Spinal cord (tissue), 10 donors: ENCODE measurements around the gene BRAT1. TPM values are rescaled to one million over a fixed set of nuclear protein-coding genes. Genes with fewer than 3 reads are reported as not detected.

ENCODE experiments used
- DNase-seq, 6 donors: peaks; one replicate each; pipeline versions ENCODE4 v3.0.0 to v3.0.0-alpha.2; 2013 to 2015; ENCODE audit warnings: low spot score in 6 of 6, low read depth in 4 of 6
- H3K27ac ChIP-seq: one replicate; pipeline ENCODE4 v1.5.1; 2013; ENCODE audit warnings: low read depth, low read length, control low read depth
- H3K27me3 ChIP-seq: one replicate; pipeline ENCODE4 v1.6.1; 2013; ENCODE audit warnings: low read length; ENCODE audit not compliant: control insufficient read depth, insufficient read depth
- H3K36me3 ChIP-seq: one replicate; pipeline ENCODE4 v1.6.1; 2013; ENCODE audit warnings: low read length; ENCODE audit not compliant: control insufficient read depth, insufficient read depth
- H3K4me1 ChIP-seq: one replicate; pipeline ENCODE4 v1.6.1; 2013; ENCODE audit warnings: low read length; ENCODE audit not compliant: control insufficient read depth, insufficient read depth
- H3K4me3 ChIP-seq: one replicate; pipeline ENCODE4 v1.5.1; 2013; ENCODE audit warnings: low read depth, low read length, control low read depth
- H3K9me3 ChIP-seq: one replicate; pipeline ENCODE4 v1.6.1; 2013; ENCODE audit warnings: low read length; ENCODE audit not compliant: control insufficient read depth, insufficient read depth
- WGBS: methylation state at CpG from one replicate; pipeline ENCODE4 v1.1.5; 2013; ENCODE audit warnings: missing lambda C conversion rate; ENCODE audit not compliant: insufficient coverage; 5-methylcytosine and 5-hydroxymethylcytosine counted together
- polyA plus RNA-seq, 2 donors: library from polyadenylated mRNA; unstranded; fragments of 120-200 nt; gene quantifications; one replicate each; pipeline ENCODE4 v1.2.1, GENCODE V29; 2013; ENCODE audit not compliant: insufficient read length in 2 of 2
- total RNA-seq, 2 donors: library from RNA; depleted of rRNA in 1 of 2; stranded (reverse); fragments of 120-200 nt in 1 of 2; fragments of >200 nt in 1 of 2; gene quantifications; one replicate each; pipeline versions ENCODE4 v1.2.3 to v1.2.4, GENCODE V29; 2013 to 2014
- donor health status: healthy.

The BRAT1 gene
- total and polyA plus RNA-seq, 4 donors, result 18.5 to 49.0 (median 37.6) TPM

- peak within 1 kb of the TSS; percentile 65 for H3K4me3 ChIP-seq
- H3K4me1 ChIP-seq, result peaks cover 83% of the 10 kb centered on the region
- peaks cover 35% of the 10 kb centered on the region for H3K27me3 ChIP-seq
- WGBS, result under 1% methylated on average over 95 of the region's 95 CpGs
- peaks cover 12% of the 10 kb centered on the region for H3K36me3 ChIP-seq
- H3K9me3 ChIP-seq, result no peaks in the 10 kb centered on the region
- H3K27ac ChIP-seq, result peak within 1 kb of the TSS; percentile 52
- peak in 5 of 6 donors; percentile 73 to 96 (median 84) for DNase-seq
Observed at GRCh38 chr7:2519119-2519930, 36.0 kb downstream of the BRAT1 start, which contains the start of gene LFNG. Gene LFNG (plus strand): TSS chr7:2519774. CDS start chr7:2519862, 88 bp downstream.

- H3K27me3 ChIP-seq, result peaks cover 35% of the 10 kb centered on the region
- WGBS, result 14% methylated on average over 41 of the region's 41 CpGs
- DNase-seq, result no peak
- no peak overlapping the region for H3K27ac ChIP-seq
- H3K9me3 ChIP-seq, result no peaks in the 10 kb centered on the region
- peaks cover 77% of the 10 kb centered on the region for H3K4me1 ChIP-seq
- peaks cover 10% of the 10 kb centered on the region for H3K36me3 ChIP-seq
- H3K4me3 ChIP-seq, result peak overlapping the region; percentile 33
Observed at GRCh38 chr7:2518737-2519118, 36.6 kb downstream of the BRAT1 start.

DNA sequence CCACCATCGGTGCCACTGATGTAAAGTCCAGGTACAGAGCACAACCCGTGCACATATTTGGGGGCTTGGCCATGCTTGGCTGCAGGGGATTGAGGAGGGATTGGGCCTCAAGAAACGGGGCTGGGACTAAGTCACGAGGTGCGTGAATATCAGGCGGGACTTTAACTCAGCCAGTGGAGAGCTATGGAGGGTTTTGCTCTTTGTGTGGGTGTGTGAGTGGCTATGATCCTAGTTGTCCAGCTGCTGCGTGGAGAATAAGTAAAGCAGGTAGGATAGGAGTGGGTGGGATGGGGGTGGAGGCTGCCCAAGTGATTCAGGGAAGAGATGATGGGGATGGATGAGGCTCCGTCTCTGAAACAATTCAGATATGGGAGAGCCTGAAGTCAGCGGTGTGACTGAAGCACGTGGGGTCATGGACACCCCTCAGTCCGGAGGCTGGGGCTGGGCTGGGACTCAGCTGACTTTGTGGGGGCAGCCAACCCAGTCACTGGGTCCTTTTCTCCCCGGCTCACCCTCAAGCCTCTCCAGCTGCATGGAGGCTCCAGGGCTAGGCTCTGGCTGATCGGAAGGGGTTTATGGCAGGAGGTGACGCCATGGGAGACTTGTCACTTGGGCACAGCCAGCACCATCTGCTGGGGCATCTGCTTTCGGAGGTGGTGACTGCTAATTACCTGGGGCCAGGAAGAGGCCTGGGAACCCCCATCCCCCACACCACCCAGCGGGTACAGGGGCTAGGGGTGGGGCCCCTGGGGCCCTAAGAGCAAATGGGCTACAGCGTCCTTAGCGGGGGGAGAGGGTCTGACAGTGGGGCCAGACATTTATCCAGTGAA lies 37.4 kb downstream of the BRAT1 start:
- 62% methylated on average over 12 of the region's 18 CpGs for WGBS
- Histone ChIP-seq H3K9me3 (no peaks in the 10 kb centered on the region), H3K4me1 (peaks cover 69% of the 10 kb centered on the region), H3K4me3 (no peak overlapping the region), H3K27me3 (peaks cover 35% of the 10 kb centered on the region), H3K36me3 (peaks cover 6% of the 10 kb centered on the region), H3K27ac (no peak overlapping the region)
- no peak for DNase-seq

GRCh38 chr7:2517026-2517425 lies 38.3 kb downstream of the BRAT1 start:
- H3K4me1 ChIP-seq, result peaks cover 65% of the 10 kb centered on the region
- WGBS, result 32% methylated on average over 7 of the region's 8 CpGs
- H3K36me3 ChIP-seq, result peaks cover 2% of the 10 kb centered on the region
- H3K27me3 ChIP-seq, result peaks cover 28% of the 10 kb centered on the region
- H3K9me3 ChIP-seq, result no peaks in the 10 kb centered on the region
- no peak overlapping the region for H3K27ac ChIP-seq
- no peak overlapping the region for H3K4me3 ChIP-seq
- DNase-seq, result no peak

DNA sequence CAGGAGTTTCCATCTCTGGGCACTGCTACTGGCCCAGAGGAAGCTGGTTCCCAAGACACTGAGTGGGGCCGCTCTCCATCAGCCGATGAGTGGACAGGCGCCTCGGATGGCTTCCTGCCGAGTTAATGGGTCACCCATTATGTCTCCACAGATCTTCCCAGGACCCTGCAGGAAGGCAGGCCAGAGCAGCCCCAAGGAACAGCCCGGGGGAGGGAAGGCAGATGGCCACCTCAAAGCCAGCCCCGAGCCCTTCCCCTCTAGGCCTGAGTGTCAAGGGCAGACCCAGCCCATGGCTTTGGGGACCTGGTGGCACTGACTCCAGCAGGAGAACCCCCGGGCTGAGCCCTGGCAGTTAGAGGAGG lies 39.1 kb downstream of the BRAT1 start:
- H3K36me3 ChIP-seq, result peaks cover 2% of the 10 kb centered on the region
- H3K27ac ChIP-seq, result no peak overlapping the region
- no peak for DNase-seq
- H3K9me3 ChIP-seq, result no peaks in the 10 kb centered on the region
- 56% methylated on average over 8 of the region's 8 CpGs for WGBS
- H3K4me1 ChIP-seq, result peaks cover 65% of the 10 kb centered on the region
- H3K4me3 ChIP-seq, result no peak overlapping the region
- peaks cover 19% of the 10 kb centered on the region for H3K27me3 ChIP-seq

- Histone ChIP-seq H3K4me3 (no peak overlapping the region), H3K27ac (no peak overlapping the region), H3K36me3 (peaks cover 2% of the 10 kb centered on the region), H3K27me3 (peaks cover 14% of the 10 kb centered on the region), H3K4me1 (peaks cover 65% of the 10 kb centered on the region), H3K9me3 (no peaks in the 10 kb centered on the region)
- WGBS, result 81% methylated on average over 14 of the region's 15 CpGs
- DNase-seq, result no peak
Observed at GRCh38 chr7:2515424-2516193, 39.7 kb downstream of the BRAT1 start.

DNA sequence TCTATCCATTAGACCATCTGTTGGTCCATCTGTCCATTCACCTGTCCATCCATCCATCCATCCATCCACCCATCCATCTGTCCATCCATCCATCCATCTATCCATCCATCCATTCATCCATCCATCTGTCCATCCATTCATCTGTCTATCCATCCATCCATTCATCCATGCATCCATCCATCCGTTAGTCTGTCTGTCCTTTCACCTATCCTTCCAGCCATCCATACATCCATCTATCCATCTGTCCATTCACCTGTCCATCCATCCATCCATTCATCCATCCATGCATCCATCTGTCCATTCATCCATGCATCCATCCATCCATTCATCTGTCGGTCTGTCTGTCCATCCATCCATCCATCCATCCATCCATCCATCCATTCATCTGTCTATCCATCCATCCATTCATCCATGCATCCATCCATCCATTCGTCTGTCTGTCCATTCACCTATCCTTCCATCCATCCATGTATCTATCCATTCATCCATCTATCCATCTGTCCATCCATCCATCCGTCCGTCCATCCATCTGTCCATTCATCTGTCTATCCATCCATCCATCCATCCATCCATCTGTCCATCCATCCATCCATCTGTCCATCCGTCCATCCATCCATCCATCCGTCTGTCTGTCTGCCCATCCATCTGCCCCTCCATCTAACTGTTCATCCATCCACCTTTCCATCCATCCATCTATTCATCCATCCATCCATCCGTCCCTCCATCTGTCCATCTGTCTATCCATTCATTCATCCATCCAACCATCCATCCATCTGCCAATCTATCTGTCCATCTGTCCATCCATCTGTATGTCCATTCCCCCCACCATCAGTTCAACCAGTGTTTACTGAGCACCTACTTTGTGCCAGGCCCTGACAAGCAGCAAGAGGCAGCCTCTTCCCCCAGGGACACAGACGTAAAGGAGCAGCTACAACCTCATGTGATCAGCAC lies 40.6 kb downstream of the BRAT1 start:
- H3K27ac ChIP-seq, result no peak overlapping the region

DNA sequence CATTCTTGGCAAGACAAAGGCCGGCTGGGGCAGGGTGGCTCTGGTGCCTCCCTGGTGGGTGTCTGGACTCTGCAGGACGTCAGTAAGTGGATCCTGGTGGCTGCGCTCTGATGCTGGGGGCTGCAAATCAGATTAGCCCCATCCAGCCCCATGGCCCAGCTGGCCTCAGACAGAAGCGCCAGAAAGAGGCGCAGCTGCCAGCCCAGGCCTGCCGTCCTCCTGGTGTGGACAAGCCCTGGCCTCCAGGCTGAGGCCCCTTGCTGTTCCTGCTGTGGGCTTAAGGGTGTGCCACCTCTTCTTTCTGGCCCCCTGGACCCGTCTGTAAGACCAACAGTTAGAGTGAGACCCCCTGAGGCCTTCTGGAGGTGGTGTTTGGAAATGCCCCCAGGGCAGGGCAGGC lies 41.6 kb downstream of the BRAT1 start:
- DNase-seq, result no peak
- Histone ChIP-seq H3K27ac (no peak overlapping the region), H3K4me3 (no peak overlapping the region), H3K9me3 (no peaks in the 10 kb centered on the region), H3K27me3 (peaks cover 5% of the 10 kb centered on the region), H3K36me3 (no peaks in the 10 kb centered on the region), H3K4me1 (peaks cover 66% of the 10 kb centered on the region)
- 89% methylated on average over 6 of the region's 7 CpGs for WGBS

More for the DNA sequence above, 40.6 kb downstream of the BRAT1 start:
- Histone ChIP-seq H3K9me3 (no peaks in the 10 kb centered on the region), H3K27me3 (peaks cover 9% of the 10 kb centered on the region), H3K4me3 (no peak overlapping the region), H3K4me1 (peaks cover 64% of the 10 kb centered on the region), H3K36me3 (no peaks in the 10 kb centered on the region)
- 85% methylated on average over 8 of the region's 9 CpGs for WGBS
- DNase-seq, result no peak
